Cardiac fibroblast (primary cell): ENCODE results near the gene PRKCA.
A peak's percentile ranks its signal among the peaks of the same experiment; 100 is the strongest.
"Not testable (repeated sequence)": the region's sequence is repeated elsewhere in the genome, so short reads cannot be mapped to it uniquely, and the experiment has no call there.

Source experiments
- DNase-seq, 2 donors: peaks; one replicate each; pipeline versions ENCODE4 v3.0.0 to v3.0.0-alpha.2; 2010; ENCODE audit warnings: low read depth in 2 of 2
- H3K4me3 ChIP-seq, 2 donors: replicated peaks in 1 of 2; 1 replicate in 1 of 2; 2 replicates in 1 of 2; pipeline ENCODE4 v1.5.1; 2011; ENCODE audit warnings: low read depth in 2 of 2, low read length in 2 of 2, mild to moderate bottlenecking in 2 of 2, moderate library complexity in 1 of 2
- CTCF ChIP-seq: IDR thresholded peaks from one replicate; pipeline ENCODE4 v1.5.1; 2011; ENCODE audit warnings: low read depth, mild to moderate bottlenecking, low read length, inconsistent platforms

Gene PRKCA

GRCh38 chr17:66620528-66620927 is 318.1 kb downstream of the PRKCA start:
- H3K4me3 ChIP-seq = no peak overlapping the region
- TF ChIP-seq CTCF = no peak
- DNase-seq = no peak

GRCh38 chr17:66624630-66625029 is 322.2 kb downstream of the PRKCA start:
- not testable (repeated sequence) for DNase-seq

GRCh38 chr17:66625311-66625767 is 322.9 kb downstream of the PRKCA start:
- H3K4me3 ChIP-seq = no peak overlapping the region
- DNase-seq = peak; percentile 45 to 56
- peak; percentile 43 for TF ChIP-seq CTCF

More at GRCh38 chr17:66624630-66625029, 322.2 kb downstream of the PRKCA start:
- H3K4me3 ChIP-seq = not testable (repeated sequence)

GRCh38 chr17:66627985-66628384 is 325.6 kb downstream of the PRKCA start:
- DNase-seq = peak in 1 of 2 donors; percentile 29
- no peak for TF ChIP-seq CTCF
- no peak overlapping the region for H3K4me3 ChIP-seq

- H3K4me3 ChIP-seq = no peak overlapping the region
- no peak for TF ChIP-seq CTCF
- no peak for DNase-seq
Observed at GRCh38 chr17:66629762-66630161, 327.3 kb downstream of the PRKCA start.

- no peak overlapping the region for H3K4me3 ChIP-seq
- DNase-seq = no peak
- no peak for TF ChIP-seq CTCF
Observed at GRCh38 chr17:66630379-66630778, 328.0 kb downstream of the PRKCA start.

- H3K4me3 ChIP-seq = no peak overlapping the region
- DNase-seq = no peak
- no peak for TF ChIP-seq CTCF
Observed at GRCh38 chr17:66630828-66631472, 328.5 kb downstream of the PRKCA start.
